IMR-90 (cell line): Measurements from ENCODE around the gene ATP2C2. TPM values are rescaled to one million over a fixed set of nuclear protein-coding genes. Genes with fewer than 3 reads are reported as not detected.

Experiments used
- ATAC-seq: fragments of 200-7000 bp; cut with Tn5 transposase; 2 replicates; pipeline ENCODE4 v1.9.1; 2020; ENCODE audit warnings: low read depth, mild to moderate bottlenecking, moderate library complexity
- BruUV-seq: library from RNA; stranded (reverse); fragments of 400-500 nt; replicated peaks from 2 replicates; lab custom pipeline; 2021; lab: Mats Ljungman, UMichigan
- CTCF ChIA-PET: fragments of 300-600 bp; formaldehyde crosslinking; extraction: SDS; loops from one replicate; lab custom pipeline; 2021; ENCODE audit warnings: antibody characterized with exemption; lab: Yijun Ruan, JAX
- POLR2A ChIA-PET: fragments of 300-600 bp; sonication (Branson Sonifier 250); formaldehyde crosslinking; loops from one replicate; lab custom pipeline; 2022; ENCODE audit warnings: antibody characterized with exemption; ENCODE audit not compliant: unreplicated experiment; lab: Charles Lee
- DNase-seq: peaks from one replicate; pipeline ENCODE4 v3.0.0; 2013
- H2AFZ ChIP-seq: replicated peaks from 2 replicates; pipeline ENCODE3; 2013; ENCODE audit warnings: low read length, mild to moderate bottlenecking; ENCODE audit not compliant: poor library complexity
- H2AK5ac ChIP-seq: 2 replicates; pipeline ENCODE4 v1.6.1; 2013; ENCODE audit warnings: low read depth, low read length, inconsistent platforms
- H2AK9ac ChIP-seq: replicated peaks from 2 replicates; pipeline ENCODE3; 2013; ENCODE audit warnings: mild to moderate bottlenecking, low read depth, low read length, moderate library complexity; ENCODE audit not compliant: poor library complexity
- H2BK120ac ChIP-seq: 2 replicates; pipeline ENCODE4 v1.6.1; 2013; ENCODE audit warnings: low read depth, low read length, inconsistent platforms
- H2BK15ac ChIP-seq: 3 replicates; pipeline ENCODE4 v1.6.1; 2013; ENCODE audit warnings: low read depth, low read length, inconsistent platforms
- H2BK20ac ChIP-seq: 2 replicates; pipeline ENCODE4 v1.6.1; 2013; ENCODE audit warnings: low read depth, mild to moderate bottlenecking, inconsistent platforms, low read length, moderate library complexity
- H2BK5ac ChIP-seq: 2 replicates; pipeline ENCODE4 v1.6.1; 2013; ENCODE audit warnings: mild to moderate bottlenecking, low read depth, low read length, inconsistent platforms; ENCODE audit not compliant: poor library complexity, severe bottlenecking
- H3K14ac ChIP-seq: replicated peaks from 2 replicates; pipeline ENCODE4 v1.6.1; 2013; ENCODE audit warnings: low read depth, low read length, inconsistent platforms
- H3K18ac ChIP-seq: 2 replicates; pipeline ENCODE4 v1.6.1; 2013; ENCODE audit warnings: low read depth, low read length, control low read depth
- H3K23ac ChIP-seq: 2 replicates; pipeline ENCODE4 v1.6.1; 2013; ENCODE audit warnings: low read depth, low read length, inconsistent platforms
- H3K27ac ChIP-seq: 2 replicates; pipeline ENCODE4 v1.5.1; 2013; ENCODE audit warnings: mild to moderate bottlenecking, control low read depth, low read length; ENCODE audit not compliant: insufficient read depth
- H3K27me3 ChIP-seq: 2 replicates; pipeline ENCODE4 v1.6.1; 2013; ENCODE audit warnings: low read length; ENCODE audit not compliant: control insufficient read depth, insufficient read depth
- H3K36me3 ChIP-seq: 2 replicates; pipeline ENCODE4 v1.6.1; 2013; ENCODE audit warnings: low read length, mixed read lengths; ENCODE audit not compliant: control insufficient read depth, insufficient read depth
- H3K4ac ChIP-seq: 2 replicates; pipeline ENCODE4 v1.6.1; 2013; ENCODE audit warnings: low read depth, low read length, inconsistent platforms
- H3K4me1 ChIP-seq: 2 replicates; pipeline ENCODE4 v1.6.1; 2013; ENCODE audit warnings: low read length, mixed read lengths; ENCODE audit not compliant: control insufficient read depth, insufficient read depth
- H3K4me2 ChIP-seq: 2 replicates; pipeline ENCODE4 v1.6.1; 2013; ENCODE audit warnings: low read depth, mild to moderate bottlenecking, control low read depth, low read length, moderate library complexity
- H3K4me3 ChIP-seq: 2 replicates; pipeline ENCODE4 v1.5.1; 2013; ENCODE audit warnings: low read depth, mild to moderate bottlenecking, control low read depth, low read length, moderate library complexity; ENCODE audit not compliant: insufficient read depth
- H3K56ac ChIP-seq: 2 replicates; pipeline ENCODE4 v1.6.1; 2013; ENCODE audit warnings: low read length, inconsistent platforms; ENCODE audit not compliant: insufficient read depth; ENCODE audit errors: extremely low read depth
- H3K79me1 ChIP-seq, 2 experiments: 2 replicates each; pipeline ENCODE4 v1.6.1; 2013; ENCODE audit warnings: low read length in 2 of 2, inconsistent platforms in 1 of 2, low read depth in 1 of 2
- H3K9ac ChIP-seq: 2 replicates; pipeline ENCODE4 v1.6.1; 2013; ENCODE audit warnings: low read depth, low read length, control low read depth
- H3K9me1 ChIP-seq: 2 replicates; pipeline ENCODE4 v1.6.1; 2013; ENCODE audit warnings: low read length, inconsistent platforms; ENCODE audit not compliant: insufficient read depth
- H3K9me3 ChIP-seq: 2 replicates; pipeline ENCODE4 v1.6.1; 2013; ENCODE audit warnings: low read length; ENCODE audit not compliant: control insufficient read depth, insufficient read depth
- H4K20me1 ChIP-seq: 2 replicates; pipeline ENCODE4 v1.6.1; 2013; ENCODE audit warnings: low read length, inconsistent platforms; ENCODE audit not compliant: insufficient read depth
- H4K5ac ChIP-seq: 2 replicates; pipeline ENCODE4 v1.6.1; 2013; ENCODE audit warnings: mild to moderate bottlenecking, low read depth, low read length, control low read depth
- H4K8ac ChIP-seq, 2 experiments: 2 replicates each; pipeline ENCODE4 v1.6.1; 2013; ENCODE audit warnings: low read depth in 2 of 2, low read length in 2 of 2, control low read depth in 1 of 2, inconsistent platforms in 1 of 2
- H4K91ac ChIP-seq: 2 replicates; pipeline ENCODE4 v1.6.1; 2013; ENCODE audit warnings: low read depth, low read length, inconsistent platforms; ENCODE audit not compliant: insufficient read depth
- RFX5 ChIP-seq: IDR thresholded peaks from 2 replicates; pipeline ENCODE4 v1.8.0; 2012; ENCODE audit warnings: low read depth, mild to moderate bottlenecking, low read length, moderate library complexity
- SMC3 ChIP-seq: fragments of 150-350 bp; IDR thresholded peaks from 2 replicates; pipeline ENCODE4 v1.6.1; 2016; ENCODE audit warnings: low read depth, mild to moderate bottlenecking, antibody characterized with exemption, low read length, moderate library complexity
- WGBS, 2 experiments: methylation state at CpG; one replicate each; pipeline versions ENCODE4 v1.1.5 to v1.1.7; 2013; ENCODE audit warnings: missing lambda C conversion rate in 2 of 2; ENCODE audit not compliant: insufficient read length in 1 of 2; ENCODE audit errors: extremely low coverage in 2 of 2; 5-methylcytosine and 5-hydroxymethylcytosine counted together
- dilution Hi-C: fragments of 300-500 bp; cut with HindIII; formaldehyde crosslinking; loops from one replicate; pipeline ENCODE4 v1.14.3; 2018; ENCODE audit warnings: low sequenced_read_pairs; ENCODE audit not compliant: unreplicated experiment
- in situ Hi-C: fragments of 300-500 bp; cut with MboI; formaldehyde crosslinking; loops from 3 replicates; pipeline ENCODE4 v1.14.3; 2019; ENCODE audit warnings: low sequenced_read_pairs, inconsistent platforms, mixed read lengths
- intact Hi-C: fragments of 100-400 bp; cut with micrococcal nuclease; formaldehyde crosslinking; loops from 2 replicates; pipeline ENCODE4 v1.10.0; 2022
- polyA plus RNA-seq, 3 experiments: library from polyadenylated mRNA; depleted of rRNA; stranded (reverse); fragments of >200 nt; gene quantifications; 2 replicates each; pipeline ENCODE4 v1.2.3, GENCODE V29; 2012; ENCODE audit warnings: low replicate concordance in 1 of 3
- total RNA-seq: library from RNA; depleted of rRNA; stranded (reverse); fragments of >200 nt; gene quantifications from 2 replicates; pipeline ENCODE4 v1.2.3, GENCODE V29; 2012

Gene ATP2C2
- total and polyA plus RNA-seq, 2 of the 4 experiments (the other 2 are of a cell fraction): not detected

DNA sequence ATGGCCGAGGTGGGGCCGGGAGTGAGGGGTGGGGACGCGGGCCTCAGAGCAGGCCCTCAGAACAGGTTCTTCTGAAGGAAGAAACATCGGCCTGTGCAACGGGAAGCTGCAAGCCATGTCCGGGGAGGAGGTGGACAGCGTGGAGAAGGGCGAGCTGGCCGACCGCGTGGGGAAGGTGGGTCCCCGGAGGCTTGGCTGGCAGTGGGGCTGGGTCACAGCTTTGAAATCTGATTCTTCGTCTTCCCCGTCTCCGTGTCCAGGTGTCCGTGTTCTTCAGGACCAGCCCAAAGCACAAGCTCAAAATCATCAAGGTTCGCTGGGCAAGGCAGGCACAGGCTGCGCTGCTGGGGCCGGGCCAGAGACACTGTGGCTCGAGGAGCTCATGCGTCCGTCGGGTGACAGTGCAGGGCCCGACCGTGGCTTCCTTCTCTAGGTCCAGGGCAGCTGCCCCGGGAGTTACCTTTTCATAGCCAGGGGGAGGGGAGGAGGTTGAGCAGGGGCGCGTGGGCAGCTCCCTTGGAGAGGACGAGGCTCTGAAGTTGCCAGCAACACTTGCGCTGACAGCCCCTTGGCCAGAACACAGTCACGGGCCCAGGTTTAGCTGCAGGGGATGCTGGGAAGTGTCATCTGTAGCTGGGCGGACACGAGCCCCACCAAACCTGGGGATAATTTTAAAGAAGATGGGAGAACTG, 84.9 kb downstream of the ATP2C2 start:
- H3K9me1 ChIP-seq: peaks cover 7% of the 10 kb centered on the region
- no peak overlapping the region for H3K9ac ChIP-seq
- H4K8ac ChIP-seq: no peak overlapping the region
- H3K9me3 ChIP-seq: no peaks in the 10 kb centered on the region
- H3K27me3 ChIP-seq: no peaks in the 10 kb centered on the region
- H3K23ac ChIP-seq: no peak overlapping the region
- dilution Hi-C loops: no loop called here
- no peaks in the 10 kb centered on the region for H4K20me1 ChIP-seq
- no peak overlapping the region for H2BK15ac ChIP-seq
- H2AK9ac ChIP-seq: no peak overlapping the region
- ChIA-PET CTCF (interaction anchor here (1.0 kb wide), 1 partner anchor 8 kb away, joined by 3 read pairs; no protein-coding TSS in a partner anchor), POLR2A (no interaction called here)
- 91% methylated on average over 14 of the region's 34 CpGs; no CpG with 5 or more reads in 1 of the 2 experiments for WGBS, 2 experiments
- no peaks in the 10 kb centered on the region for H3K4me1 ChIP-seq
- no peak for ATAC-seq
- H3K36me3 ChIP-seq: no peaks in the 10 kb centered on the region
- H2AK5ac ChIP-seq: no peak overlapping the region
- no peak overlapping the region for H3K27ac ChIP-seq
- peak overlapping the region; percentile 63 for H2AFZ ChIP-seq
- H3K14ac ChIP-seq: no peak overlapping the region
- in situ Hi-C loops: no loop called here
- no peak overlapping the region for H3K56ac ChIP-seq
- H2BK120ac ChIP-seq: no peak overlapping the region
- no peak overlapping the region for H4K91ac ChIP-seq
- no peak overlapping the region for H3K4ac ChIP-seq
- intact Hi-C loops: no loop called here
- no TSS peak for BruUV-seq
- DNase-seq: no peak
- H4K5ac ChIP-seq: no peak overlapping the region
- TF ChIP-seq RFX5 (peak; percentile 72; the same call in 1 of the 2 replicates), SMC3 (no peak)
- H2BK5ac ChIP-seq: no peak overlapping the region
- no peak overlapping the region for H2BK20ac ChIP-seq
- no peaks in the 10 kb centered on the region for H3K79me1 ChIP-seq
- no peak overlapping the region for H3K4me2 ChIP-seq
- no peak overlapping the region for H3K18ac ChIP-seq
- H3K4me3 ChIP-seq: no peak overlapping the region
